HCT116 (cell line): Measurements from ENCODE around the gene PRDM12. TPM values are rescaled to one million over a fixed set of nuclear protein-coding genes. Genes with fewer than 3 reads are reported as not detected.

Source experiments
- ATAC-seq: fragments of 200-7000 bp; cut with Tn5 transposase; 2 replicates; pipeline ENCODE4 v1.9.1; 2020; ENCODE audit warnings: mild to moderate bottlenecking, moderate library complexity
- BruUV-seq: library from RNA; stranded (reverse); fragments of 400-500 nt; replicated peaks from 2 replicates; lab custom pipeline; 2021; lab: Mats Ljungman, UMichigan
- CTCF ChIA-PET: fragments of 300-600 bp; sonication (Branson Sonifier 250); formaldehyde crosslinking; loops from one replicate; lab custom pipeline; 2021; ENCODE audit warnings: antibody characterized with exemption; lab: Charles Lee
- POLR2A ChIA-PET: fragments of 300-600, 350-600 bp; sonication (Branson Sonifier 250); formaldehyde crosslinking; loops from one replicate; lab custom pipeline; 2021; ENCODE audit warnings: antibody characterized with exemption; lab: Charles Lee
- RAD21 ChIA-PET, 2 experiments: fragments of 300-600 bp; sonication (Branson Sonifier 250); formaldehyde crosslinking; loops; one replicate each; lab custom pipeline; 2023; ENCODE audit warnings: low total read pairs in 2 of 2; ENCODE audit not compliant: uncharacterized antibody in 2 of 2, unreplicated experiment in 2 of 2, low non-redundant PET in 1 of 2; lab: Charles Lee
- DNase-seq: peaks from one replicate; pipeline ENCODE4 v3.0.0-alpha.2; 2010; ENCODE audit warnings: low read depth, low spot score
- H2AFZ ChIP-seq: fragments of 200-600 bp; shearing (Covaris generic), sonication (generic); 2 replicates; pipeline ENCODE4 v1.6.1; 2017; ENCODE audit warnings: low read depth, mixed run types, mixed read lengths, antibody characterized with exemption, low read length; ENCODE audit not compliant: poor library complexity, severe bottlenecking
- H3K27ac ChIP-seq: 2 replicates; pipeline ENCODE4 v1.5.1; 2012; ENCODE audit warnings: low read depth, low read length
- H3K27me3 ChIP-seq: fragments of 200-600 bp; sonication (generic); 2 replicates; pipeline ENCODE4 v1.6.1; 2016; ENCODE audit warnings: mixed run types, low read length, mixed read lengths; ENCODE audit not compliant: insufficient read depth
- H3K36me3 ChIP-seq, 2 experiments: fragments of 200-500 bp in 1 of 2; fragments of 200-600 bp in 1 of 2; sonication (Bioruptor generic) in 1 of 2; sonication (generic) in 1 of 2; 2 replicates each; pipeline versions ENCODE4 v1.5.1 to v1.6.1; 2014 to 2016; ENCODE audit warnings: low read length in 2 of 2, inconsistent platforms in 1 of 2, mixed read lengths in 1 of 2, mixed run types in 1 of 2; ENCODE audit not compliant: insufficient read depth in 2 of 2, control insufficient read depth in 1 of 2
- H3K4me1 ChIP-seq, 2 experiments: fragments of 200-600 bp in 1 of 2; sonication (generic) in 1 of 2; 2 replicates each; pipeline versions ENCODE4 v1.5.1 to v1.6.1; 2012 to 2017; ENCODE audit warnings: low read length in 2 of 2, inconsistent platforms in 1 of 2, mild to moderate bottlenecking in 1 of 2, mixed read lengths in 1 of 2, mixed run types in 1 of 2, moderate library complexity in 1 of 2; ENCODE audit not compliant: insufficient read depth in 2 of 2, control insufficient read depth in 1 of 2
- H3K4me2 ChIP-seq: fragments of 200-600 bp; sonication (generic); 2 replicates; pipeline ENCODE4 v1.6.1; 2017; ENCODE audit warnings: mixed run types, low read length, mixed read lengths
- H3K4me3 ChIP-seq, 2 experiments: fragments of 200-600 bp in 1 of 2; sonication (generic) in 1 of 2; replicated peaks in 1 of 2; 2 replicates each; pipeline ENCODE4 v1.5.1; 2011 to 2016; ENCODE audit warnings: low read length in 2 of 2, control low read depth in 1 of 2, low read depth in 1 of 2, mild to moderate bottlenecking in 1 of 2, mixed read lengths in 1 of 2, mixed run types in 1 of 2
- H3K79me2 ChIP-seq: fragments of 200-600 bp; sonication (generic); 2 replicates; pipeline ENCODE4 v1.6.1; 2017; ENCODE audit warnings: mild to moderate bottlenecking, mixed run types, low read length, moderate library complexity, mixed read lengths; ENCODE audit not compliant: insufficient read depth
- H3K9ac ChIP-seq: fragments of 200-600 bp; sonication (generic); 2 replicates; pipeline ENCODE4 v1.6.1; 2016; ENCODE audit warnings: low read length, mixed read lengths
- H3K9me2 ChIP-seq: fragments of 200-600 bp; sonication (generic), shearing (Covaris generic); 2 replicates; pipeline ENCODE4 v1.6.1; 2017; ENCODE audit warnings: mixed run types, mild to moderate bottlenecking, moderate library complexity; ENCODE audit not compliant: insufficient read depth
- H3K9me3 ChIP-seq, 2 experiments: fragments of 200-500 bp in 1 of 2; fragments of 200-600 bp in 1 of 2; sonication (Bioruptor generic) in 1 of 2; sonication (generic) in 1 of 2; 2 replicates each; pipeline ENCODE4 v1.6.1; 2014 to 2017; ENCODE audit warnings: low read length in 2 of 2, mixed read lengths in 2 of 2, inconsistent platforms in 1 of 2, low read depth in 1 of 2, mild to moderate bottlenecking in 1 of 2, mixed run types in 1 of 2, moderate library complexity in 1 of 2; ENCODE audit not compliant: control insufficient read depth in 1 of 2, insufficient read depth in 1 of 2
- H4K20me1 ChIP-seq: fragments of 200-600 bp; sonication (generic), shearing (Covaris generic); 2 replicates; pipeline ENCODE4 v1.6.1; 2017; ENCODE audit warnings: mixed run types, mild to moderate bottlenecking, moderate library complexity; ENCODE audit not compliant: insufficient read depth
- CBX3 ChIP-seq: IDR thresholded peaks from 2 replicates; pipeline ENCODE4 v1.6.1; 2012; ENCODE audit warnings: low read depth
- CTCF ChIP-seq, 3 experiments: fragments of 200-600 bp in 1 of 3; sonication (generic) in 1 of 3; IDR thresholded peaks in 2 of 3; conservative IDR thresholded peaks in 1 of 3; 2 replicates each; pipeline ENCODE4 v1.5.1; 2012 to 2017; ENCODE audit warnings: low read depth in 2 of 3, low read length in 2 of 3, antibody characterized with exemption in 1 of 3, borderline replicate concordance in 1 of 3, control low read depth in 1 of 3, mild to moderate bottlenecking in 1 of 3, mixed read lengths in 1 of 3, mixed run types in 1 of 3, moderate library complexity in 1 of 3; ENCODE audit not compliant: insufficient read depth in 1 of 3
- EGR1 ChIP-seq: IDR thresholded peaks from 2 replicates; pipeline ENCODE4 v1.6.1; 2012; ENCODE audit warnings: low read depth
- ELF1 ChIP-seq: IDR thresholded peaks from 2 replicates; pipeline ENCODE4 v1.6.1; 2012; ENCODE audit warnings: low read depth, borderline replicate concordance
- EZH2 ChIP-seq: fragments of 200-600 bp; sonication (generic); IDR thresholded peaks from 2 replicates; pipeline ENCODE4 v1.6.1; 2017; ENCODE audit warnings: antibody characterized with exemption, mixed run types
- FOSL1 ChIP-seq: IDR thresholded peaks from 2 replicates; pipeline ENCODE4 v1.6.1; 2012; ENCODE audit warnings: low read depth
- MAX ChIP-seq: IDR thresholded peaks from 2 replicates; pipeline ENCODE4 v1.6.1; 2012
- POLR2A ChIP-seq: IDR thresholded peaks from 2 replicates; pipeline ENCODE4 v1.7.0; 2011; ENCODE audit warnings: borderline replicate concordance; ENCODE audit not compliant: insufficient read depth, insufficient read length; ENCODE audit errors: extremely low read depth
- REST ChIP-seq: IDR thresholded peaks from 2 replicates; pipeline ENCODE4 v1.6.1; 2012; ENCODE audit warnings: low read depth
- SRF ChIP-seq: IDR thresholded peaks from 2 replicates; pipeline ENCODE4 v1.6.1; 2012; ENCODE audit warnings: low read depth
- TCF7L2 ChIP-seq: IDR thresholded peaks from 2 replicates; pipeline ENCODE4 v1.7.0; 2011; ENCODE audit warnings: borderline replicate concordance, inconsistent platforms; ENCODE audit not compliant: insufficient read depth, insufficient read length; ENCODE audit errors: extremely low read depth
- YY1 ChIP-seq: IDR thresholded peaks from 2 replicates; pipeline ENCODE4 v1.6.1; 2011; ENCODE audit warnings: low read length, low read depth, moderate library complexity, mild to moderate bottlenecking; ENCODE audit not compliant: insufficient replicate concordance; ENCODE audit errors: extremely low read depth
- ZFX ChIP-seq: fragments of 450-650 bp; IDR thresholded peaks from 2 replicates; pipeline ENCODE4 v1.6.1; 2017
- intact Hi-C: fragments of 100-400 bp; cut with micrococcal nuclease; formaldehyde crosslinking; loops from 2 replicates; pipeline ENCODE4 v1.10.0; 2022
- total RNA-seq: library from RNA; stranded (reverse); gene quantifications from one replicate; pipeline ENCODE4 v1.2.1, GENCODE V29; 2021; ENCODE audit not compliant: unreplicated experiment

PRDM12 gene
- total RNA-seq, 1 experiment from 2014 or later: 0.54 TPM

GRCh38 chr9:130692321-130692720, 27.9 kb downstream of the PRDM12 start:
- H3K9ac ChIP-seq: no peak overlapping the region
- peaks cover 20 to 24% of the 10 kb centered on the region in 2 experiments; a peak in 3 of 4 replicates for H3K36me3 ChIP-seq
- peaks cover 0 to 5% of the 10 kb centered on the region in 2 experiments; a peak in 1 of 4 replicates for H3K9me3 ChIP-seq
- intact Hi-C loops: no loop called here
- H4K20me1 ChIP-seq: no peaks in the 10 kb centered on the region; the same call in 1 of the 2 replicates
- TF ChIP-seq CBX3 (peak; percentile 60; the same call in 1 of the 2 replicates), TCF7L2 (no peak), ZFX (no peak), SRF (no peak), EZH2 (no peak), FOSL1 (no peak), REST (no peak), POLR2A (no peak), EGR1 (no peak), CTCF (IDR thresholded peaks at IDR 0.05 in 2 of 3, conservative IDR thresholded peaks at IDR 0.05 in 1 of 3; ENCODE audit: borderline replicate concordance in 1 of 3, insufficient read depth in 1 of 3, low read depth in 2 of 3, low read length in 2 of 3) (peak in 2 of 3 experiments; percentile 30 to 53; a peak in 4 of 6 replicates), MAX (no peak), ELF1 (no peak), YY1 (no peak)
- ChIA-PET POLR2A (no interaction called here), RAD21 (no interaction called here), CTCF (interaction anchor here (1.4 to 2.2 kb wide), 2 partner anchors 10 to 245 kb away, joined by 3 to 16 read pairs; no protein-coding TSS in a partner anchor)
- H3K9me2 ChIP-seq: no peaks in the 10 kb centered on the region
- no TSS peak for BruUV-seq
- no peak overlapping the region for H3K4me2 ChIP-seq
- no peaks in the 10 kb centered on the region for H3K27me3 ChIP-seq
- ATAC-seq (no peak), DNase-seq (no peak)
- no peak overlapping the region for H3K4me3 ChIP-seq
- peaks cover 38% of the 10 kb centered on the region for H3K79me2 ChIP-seq
- H3K4me1 ChIP-seq: peaks cover 0 to 28% of the 10 kb centered on the region in 2 experiments; a peak in 3 of 4 replicates
- no peak overlapping the region for H3K27ac ChIP-seq
- H2AFZ ChIP-seq: no peak overlapping the region
